A549 treated with CpdA at 1 μM for 4 hours (cell line): ENCODE data around the gene COG7. TPM values are rescaled to one million over a fixed set of nuclear protein-coding genes. Genes with fewer than 3 reads are reported as not detected.

ENCODE experiments used
- total RNA-seq: library from RNA; stranded (reverse); fragments of 200-300 nt; extraction: Qiagen RNA extraction; gene quantifications from 5 replicates; pipeline ENCODE4 v1.2.3, GENCODE V29; 2022; ENCODE audit warnings: low read depth

The COG7 gene
- total RNA-seq = 14.6 to 18.4 TPM (median 16.8 TPM) in 5 replicates

GRCh38 chr16:23452572-23453337 lies at the start of gene COG7:
TSS of gene COG7 (minus strand) at chr16:23453189. CDS start at chr16:23452994, 195 bp downstream.

Other genes starting within 250 kb of the COG7 start
- gene SCNN1B, start 150.9 kb downstream of the COG7 start, total RNA-seq = 0.06 to 0.24 TPM (median 0.12 TPM) in 4 of 5 replicates, not detected in the other
- 28.1 to 38.1 TPM (median 29.6 TPM) in 5 replicates for gene GGA2, start 57.3 kb upstream of the COG7 start, total RNA-seq
- 28.7 to 33.8 TPM (median 32.8 TPM) in 5 replicates for gene EARS2, start 104.2 kb upstream of the COG7 start, total RNA-seq
- gene UBFD1, start 104.5 kb upstream of the COG7 start, total RNA-seq = 43.6 to 63.2 TPM (median 55.5 TPM) in 5 replicates
- gene NDUFAB1, start 143.1 kb upstream of the COG7 start, total RNA-seq = 164 to 201 TPM (median 184 TPM) in 5 replicates
- 11.0 to 12.6 TPM (median 11.6 TPM) in 5 replicates for gene PALB2, start 188.1 kb upstream of the COG7 start, total RNA-seq
- 70.3 to 75.5 TPM (median 73.9 TPM) in 5 replicates for gene DCTN5, start 188.3 kb upstream of the COG7 start, total RNA-seq
- 148 to 177 TPM (median 166 TPM) in 5 replicates for gene PLK1, start 225.7 kb upstream of the COG7 start, total RNA-seq